OCI-M1 (cell line): ENCODE data around the gene HSD17B10.
"Not testable (repeated sequence)": the region's sequence is repeated elsewhere in the genome, so short reads cannot be mapped to it uniquely, and the experiment has no call there.

Experiments used
- DNase-seq: peaks from one replicate; lab custom pipeline; 2025; lab: John Stamatoyannopoulos, UW

The HSD17B10 gene

DNA sequence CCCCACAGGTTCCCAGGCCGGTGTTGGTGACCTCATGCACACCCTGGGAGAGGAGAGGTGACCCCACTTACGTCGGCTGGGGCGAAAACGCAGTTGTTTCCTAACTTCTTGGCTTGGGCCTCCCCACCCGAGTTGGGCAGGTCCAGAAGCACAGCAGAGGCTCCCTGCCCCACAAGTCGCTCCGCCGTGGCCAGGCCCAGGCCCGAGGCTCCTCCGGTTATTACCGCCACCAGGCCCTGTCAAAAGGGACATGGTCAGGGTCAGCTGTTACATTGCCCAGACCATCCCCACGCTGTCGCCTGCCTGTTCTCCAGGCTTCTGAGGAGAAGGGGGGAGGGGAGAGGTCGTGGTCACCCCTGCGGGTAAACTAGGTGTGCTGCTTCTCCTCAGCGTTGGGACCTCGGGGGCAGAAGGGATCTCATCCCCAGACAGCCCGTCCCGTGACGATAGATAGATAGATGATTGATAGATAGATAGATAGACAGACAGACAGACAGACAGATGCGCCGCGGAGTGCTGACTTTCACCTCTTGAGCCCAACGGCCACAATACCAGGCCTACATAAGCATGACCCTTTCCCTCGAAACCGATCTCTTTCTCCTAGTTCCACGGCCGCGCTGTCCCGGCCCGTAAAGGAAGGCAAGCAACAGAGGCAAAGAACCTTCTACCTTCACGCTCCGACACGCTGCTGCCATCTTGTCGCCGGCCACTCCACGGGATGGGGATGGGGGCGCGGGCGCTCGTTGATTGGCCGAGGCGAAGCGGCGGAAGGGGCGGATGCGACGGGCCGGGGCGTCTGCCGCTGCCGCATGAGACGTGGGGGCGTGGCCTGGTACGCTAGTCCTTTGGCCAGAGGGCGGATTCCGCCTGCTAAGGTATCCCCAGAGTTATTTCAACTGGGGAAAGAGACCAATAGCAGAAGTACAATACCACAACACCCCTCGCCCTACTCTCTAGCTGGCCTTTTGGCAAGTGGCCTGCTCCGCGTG is at the start of gene HSD17B10:
Gene HSD17B10 (minus strand): TSS at position 720 of the 989 bp plus-strand sequence. CDS start 25 bp downstream, at position 695.
- DNase-seq = peak; percentile 93

DNA sequence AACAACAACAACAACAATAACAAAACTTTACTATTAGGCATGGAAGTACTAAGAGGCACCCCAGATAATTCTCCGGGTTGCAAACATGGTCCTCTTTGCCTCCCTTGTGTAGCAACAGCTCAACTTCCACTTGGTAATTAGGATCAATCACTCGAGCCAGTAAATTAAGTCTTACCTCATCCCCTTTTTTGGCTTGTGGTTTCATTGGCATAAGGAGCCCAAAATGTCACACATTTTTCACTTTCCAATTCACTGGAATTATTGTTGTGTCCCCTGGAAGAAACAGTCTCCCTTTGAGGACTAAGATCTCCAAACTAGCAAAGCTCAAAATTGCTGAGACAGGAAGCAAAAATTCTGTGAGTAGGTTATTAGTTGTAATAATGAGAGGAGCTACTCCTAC is 49.2 kb upstream of the HSD17B10 start:
- DNase-seq = no peak

DNA sequence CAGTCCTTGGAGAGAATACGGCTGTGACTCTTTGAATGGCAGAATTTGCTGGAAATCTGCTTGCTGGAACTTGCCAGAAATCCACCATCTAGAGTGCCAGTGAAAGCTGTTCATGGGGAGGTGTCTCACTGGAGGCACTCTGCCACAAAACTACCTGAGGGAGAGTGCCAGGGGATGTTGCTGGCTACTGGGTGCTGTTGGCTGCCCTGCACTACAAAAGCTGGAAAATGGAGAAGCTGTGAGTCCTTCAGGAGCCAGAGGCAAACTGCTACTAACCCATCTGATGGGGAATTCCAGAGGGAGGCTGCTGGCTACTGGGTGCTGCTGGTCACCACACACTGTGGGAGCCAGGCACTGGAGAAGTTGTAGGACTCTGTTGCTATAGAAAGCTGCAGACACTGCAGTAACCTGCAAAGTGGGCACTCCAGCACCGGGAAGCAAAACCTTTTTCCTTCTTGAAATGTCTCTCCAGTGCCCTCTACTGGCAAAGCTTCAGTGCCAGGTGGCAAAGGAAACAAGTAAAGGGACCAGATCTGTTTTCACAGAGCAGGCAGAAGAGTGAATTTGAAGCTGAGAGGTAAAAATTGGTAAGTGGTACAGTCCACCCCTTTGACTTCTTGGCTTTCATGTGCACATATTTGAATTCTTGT is 47.8 kb upstream of the HSD17B10 start:
- DNase-seq = peak; percentile 75

DNA sequence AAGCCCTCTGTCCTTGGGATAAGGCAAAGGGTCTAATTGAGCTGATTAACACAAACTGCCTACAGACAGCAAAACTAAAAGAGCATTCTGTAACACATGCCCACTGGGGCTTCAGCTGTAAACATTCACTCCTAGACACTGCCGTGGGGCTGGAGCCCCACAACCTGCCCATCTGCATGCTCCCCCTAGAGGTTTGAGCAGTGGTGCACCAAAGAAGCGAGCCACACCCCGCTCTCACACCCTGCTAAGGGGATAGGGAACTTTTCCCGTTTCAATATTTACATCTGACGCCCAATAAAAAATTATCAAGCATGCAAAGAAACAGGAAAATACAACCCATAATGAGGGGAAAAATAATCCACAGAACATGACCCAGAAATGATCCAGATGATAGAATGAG is 46.9 kb upstream of the HSD17B10 start:
- peak; percentile 40 for DNase-seq

DNA sequence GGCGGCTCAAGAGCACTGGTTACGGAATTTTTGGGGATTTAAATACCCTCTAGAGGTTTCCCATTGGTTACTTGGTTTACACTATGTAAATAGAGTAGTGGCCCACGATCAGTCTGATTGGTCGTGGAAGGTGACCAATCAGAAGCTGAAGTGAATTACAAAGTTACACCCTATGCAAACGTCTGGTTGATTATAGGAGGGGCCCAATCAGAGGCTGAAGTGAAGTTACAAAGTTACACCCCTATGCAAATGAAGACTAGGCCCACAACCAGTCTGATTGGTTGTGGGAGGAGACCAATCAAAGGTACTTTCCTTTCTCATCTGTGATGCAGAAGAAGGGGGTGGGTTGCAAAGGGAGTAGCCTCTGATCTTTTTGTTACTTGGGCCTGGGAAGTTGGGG is 45.1 kb upstream of the HSD17B10 start:
- DNase-seq = peak; percentile 87

DNA sequence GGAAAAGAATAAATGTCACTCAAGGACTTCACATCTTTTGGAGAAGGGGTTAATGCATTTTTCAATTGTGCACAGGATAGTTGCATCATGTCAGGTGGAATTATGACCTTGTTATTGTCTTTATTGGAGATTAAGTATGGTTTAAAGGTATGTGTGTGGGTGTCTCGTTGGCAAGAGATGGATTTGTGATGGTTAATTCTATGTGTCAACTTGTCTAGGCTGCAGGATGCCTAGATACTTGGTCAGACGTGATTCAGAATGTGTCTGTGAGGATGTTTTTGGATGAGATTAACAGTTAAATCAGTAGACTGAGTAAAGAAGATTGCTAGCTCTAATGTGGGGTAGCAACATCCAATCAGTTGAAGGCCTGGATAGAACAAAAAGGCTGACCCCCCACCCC is 42.2 kb upstream of the HSD17B10 start:
- no peak for DNase-seq

DNA sequence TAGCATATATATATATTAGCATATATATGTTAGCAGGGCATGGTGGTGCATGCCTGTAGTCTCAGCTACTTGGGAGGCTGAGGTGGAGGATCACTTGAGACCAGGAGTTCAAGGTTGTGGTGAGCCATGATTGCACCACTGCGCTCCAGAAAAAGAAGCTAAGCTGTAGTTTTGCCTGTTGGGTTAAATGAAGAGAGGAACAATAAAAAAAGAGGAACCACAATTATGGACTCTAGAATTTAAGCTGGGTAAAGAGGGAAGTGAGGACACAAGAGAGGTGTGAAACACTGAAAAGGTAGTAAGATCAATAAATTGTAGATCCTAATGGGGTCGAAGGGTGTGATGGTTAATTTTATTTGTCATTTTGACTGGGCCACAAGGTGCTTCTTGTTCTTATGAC is 40.5 kb upstream of the HSD17B10 start:
- peak; percentile 47 for DNase-seq

DNA sequence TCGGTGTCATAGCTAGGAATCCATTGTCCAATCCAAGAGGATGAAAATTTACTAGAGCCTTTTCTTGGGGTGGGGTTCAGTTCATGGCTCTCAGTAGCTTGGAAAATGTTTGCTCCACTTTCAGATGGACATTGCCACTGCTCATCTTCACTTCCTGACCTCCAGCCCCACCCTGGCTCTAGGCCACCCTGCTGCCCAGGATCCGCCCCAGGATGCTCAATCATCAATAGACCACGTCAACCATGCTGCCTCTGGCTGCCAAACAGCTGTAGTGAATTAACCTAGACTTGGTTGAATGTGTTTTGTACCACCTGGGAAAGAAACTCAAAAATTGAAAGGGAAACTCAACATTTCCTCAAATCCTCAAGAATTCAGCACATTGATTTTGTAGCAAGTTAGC is 37.2 kb upstream of the HSD17B10 start:
- DNase-seq = no peak

DNA sequence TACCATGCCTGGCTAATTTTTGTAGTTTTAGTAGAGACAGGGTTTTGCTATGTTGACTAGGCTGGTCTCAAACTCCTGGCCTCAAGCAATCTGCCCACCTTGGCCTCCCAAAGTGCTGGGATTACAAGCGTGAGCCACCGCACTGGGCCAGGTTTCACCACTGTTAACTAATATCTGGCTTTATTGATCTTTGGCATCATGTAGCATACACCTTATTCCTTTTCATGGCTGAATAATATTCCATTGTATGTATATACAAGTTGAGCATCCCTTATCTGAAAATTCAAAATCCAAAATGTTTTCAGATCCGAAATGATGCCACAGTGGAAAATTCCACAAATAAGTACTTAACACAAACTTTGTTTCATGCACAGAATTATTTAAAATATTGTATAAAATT is 34.5 kb upstream of the HSD17B10 start:
- DNase-seq = not testable (repeated sequence)

DNA sequence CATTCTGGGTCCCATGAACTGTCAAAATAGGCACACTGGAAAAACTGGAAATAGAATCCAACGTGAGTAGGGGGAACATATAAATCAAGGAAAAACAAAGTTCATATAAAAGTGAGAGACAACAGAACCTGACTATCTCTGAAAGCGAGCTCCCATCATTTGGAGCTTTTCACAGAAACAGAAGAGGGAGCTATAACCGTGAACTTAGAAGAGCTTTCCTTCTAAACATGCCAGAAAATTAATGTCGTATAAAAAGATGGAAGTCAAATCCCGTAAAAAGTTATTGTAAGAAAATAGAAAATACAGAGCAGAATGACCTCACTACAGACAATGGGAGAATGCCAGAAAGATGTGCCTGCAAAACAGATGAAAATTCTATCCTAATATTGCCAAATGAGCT is 23.9 kb upstream of the HSD17B10 start:
- DNase-seq = peak; percentile 5

DNA sequence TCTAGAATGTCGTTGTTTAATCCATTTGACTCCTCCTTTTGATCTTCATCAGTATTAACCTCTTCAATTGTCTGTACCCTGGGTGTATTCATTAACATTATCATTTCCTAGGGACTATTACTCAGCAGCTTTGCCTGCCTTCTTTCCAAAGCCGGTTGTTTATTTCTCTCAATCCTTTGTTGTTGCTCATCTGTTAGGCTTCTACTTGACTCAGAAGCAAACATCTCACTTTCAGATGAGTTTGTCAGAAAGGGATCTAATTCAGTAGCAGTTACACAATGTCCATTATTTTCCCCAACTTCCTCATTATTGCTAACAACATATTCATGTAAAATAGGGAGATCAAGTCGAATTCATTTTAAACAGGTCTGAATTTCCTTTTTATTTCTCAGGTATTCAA is 22.1 kb upstream of the HSD17B10 start:
- DNase-seq = no peak

DNA sequence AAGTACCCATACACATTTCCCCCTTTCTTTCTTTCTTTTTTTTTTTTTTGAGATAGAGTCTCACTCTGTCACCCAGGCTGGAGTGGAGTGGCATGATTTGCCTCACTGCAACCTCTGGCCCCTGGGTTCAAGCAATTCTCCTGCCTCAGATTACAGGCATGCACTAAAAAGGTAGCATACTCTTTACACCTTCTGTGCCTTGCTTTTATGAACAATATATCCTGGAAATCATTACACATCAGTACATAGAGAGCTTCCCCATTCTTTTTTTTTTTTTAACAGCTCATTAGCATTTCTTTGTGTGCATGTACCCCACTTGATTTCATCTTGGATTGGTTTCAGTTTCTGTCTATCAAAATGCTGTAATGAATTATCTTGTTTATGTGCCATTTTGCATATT is 18.6 kb upstream of the HSD17B10 start:
- peak; percentile 14 for DNase-seq

DNA sequence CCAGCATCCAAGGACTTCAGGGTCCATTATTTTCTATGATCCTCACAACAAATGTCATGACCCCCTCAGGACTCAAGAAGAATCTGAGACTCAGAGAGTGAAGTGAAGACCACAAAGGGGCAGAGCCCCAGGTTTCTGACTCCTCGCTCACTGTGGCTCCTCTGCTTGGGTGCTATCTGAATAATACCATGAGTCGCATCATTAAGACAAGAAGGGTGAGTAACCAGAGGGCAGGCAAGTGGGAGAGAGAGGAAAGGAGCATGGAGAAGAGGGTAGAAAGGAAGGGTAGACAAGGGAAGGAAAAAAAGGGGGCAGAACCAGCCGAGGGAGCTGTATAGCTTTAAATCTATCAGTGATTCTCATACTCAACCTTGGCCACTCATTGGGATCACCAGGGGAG is 15.5 kb upstream of the HSD17B10 start:
- DNase-seq = no peak

DNA sequence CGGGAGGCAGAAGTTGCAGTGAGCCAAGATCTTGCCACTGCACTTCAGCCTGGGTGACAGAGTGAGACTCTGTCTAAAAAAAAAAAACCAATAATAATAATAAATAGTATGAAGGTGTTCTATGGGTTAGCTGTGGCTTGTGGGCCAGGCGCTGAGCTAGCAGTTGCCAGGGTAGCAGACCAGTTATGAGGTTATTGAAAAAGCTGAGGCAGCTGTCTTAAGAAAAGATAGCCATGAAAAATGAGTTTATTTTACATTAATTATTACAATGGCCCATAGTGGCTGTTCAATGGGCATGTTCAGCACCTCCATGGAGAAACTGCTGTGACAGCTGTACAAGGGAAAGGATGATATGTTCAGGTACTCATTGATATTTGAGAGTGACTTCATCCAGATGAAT is 13.3 kb upstream of the HSD17B10 start:
- no peak for DNase-seq

DNA sequence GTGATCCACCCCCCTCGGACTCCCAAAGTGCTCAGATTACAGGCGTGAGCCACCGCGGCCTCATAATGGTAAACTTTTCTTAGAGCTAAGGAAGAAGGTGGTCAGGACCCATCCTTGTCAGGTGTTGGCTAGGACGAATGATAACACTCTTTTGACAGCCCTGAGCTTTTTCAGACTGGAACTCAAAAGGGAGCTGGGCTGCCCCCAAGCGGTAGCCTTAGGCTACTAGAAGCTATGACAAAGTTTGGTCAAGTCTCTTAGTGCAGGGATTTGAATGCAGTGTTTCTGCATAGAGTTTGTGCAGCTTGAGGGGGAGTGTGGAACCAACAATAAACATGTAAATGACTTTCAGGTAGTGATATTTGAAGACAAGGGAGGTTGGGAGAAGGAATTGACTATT is 11.8 kb upstream of the HSD17B10 start:
- peak; percentile 62 for DNase-seq

DNA sequence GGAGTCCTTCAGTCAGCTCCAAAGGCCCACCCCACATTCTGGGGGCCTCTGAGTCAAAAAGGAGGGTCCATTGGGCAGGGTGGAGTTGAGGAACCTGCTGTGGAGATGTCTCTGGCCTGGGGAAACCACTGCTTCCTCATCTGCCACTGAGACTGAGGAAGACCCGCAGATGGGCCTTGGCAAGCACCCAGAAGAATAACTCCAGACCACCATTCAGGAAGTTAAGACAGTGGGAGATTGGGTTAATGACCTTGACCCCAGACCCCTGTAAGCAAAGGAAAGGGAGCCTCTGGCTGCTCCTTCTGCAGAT is 8.1 kb upstream of the HSD17B10 start:
- peak; percentile 1 for DNase-seq

DNA sequence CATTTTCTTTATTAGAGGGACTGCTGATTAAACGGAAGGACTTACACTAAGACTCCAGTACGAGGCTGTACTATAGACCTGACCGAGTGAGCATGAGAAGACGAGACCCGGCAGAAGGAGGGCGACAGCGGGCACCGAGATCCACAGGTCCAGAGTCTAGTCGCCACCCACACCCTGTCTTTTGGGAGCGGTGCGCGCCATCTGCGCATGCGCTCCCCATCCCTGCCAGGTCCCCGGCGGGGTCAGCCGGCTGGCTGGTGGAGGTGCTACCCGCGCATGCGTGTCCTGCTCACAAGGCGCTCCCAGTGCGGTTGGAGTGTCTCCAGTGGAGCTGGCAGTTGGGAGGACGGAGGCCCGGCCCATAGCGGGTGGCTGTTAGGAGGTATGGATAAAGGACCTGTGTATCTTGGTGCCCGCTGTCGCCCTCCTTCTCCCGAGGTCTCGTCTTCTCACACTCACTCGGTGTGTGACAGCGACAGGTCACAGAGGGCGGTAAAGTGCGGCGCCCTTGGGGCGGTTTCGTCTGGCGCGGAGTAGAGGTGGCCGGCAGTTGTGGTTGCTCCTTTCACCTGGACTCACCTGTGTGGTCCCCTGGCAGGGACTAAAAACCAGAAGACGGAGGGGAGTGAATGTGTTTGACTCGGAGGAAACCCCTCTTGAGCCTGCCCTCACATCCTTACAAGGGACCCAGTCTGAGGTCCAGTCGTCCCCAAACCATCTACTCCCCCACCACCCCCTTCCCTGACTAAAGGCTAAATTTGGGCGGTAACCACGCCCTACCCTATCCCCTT is 7.6 kb upstream of the HSD17B10 start:
- DNase-seq = no peak

DNA sequence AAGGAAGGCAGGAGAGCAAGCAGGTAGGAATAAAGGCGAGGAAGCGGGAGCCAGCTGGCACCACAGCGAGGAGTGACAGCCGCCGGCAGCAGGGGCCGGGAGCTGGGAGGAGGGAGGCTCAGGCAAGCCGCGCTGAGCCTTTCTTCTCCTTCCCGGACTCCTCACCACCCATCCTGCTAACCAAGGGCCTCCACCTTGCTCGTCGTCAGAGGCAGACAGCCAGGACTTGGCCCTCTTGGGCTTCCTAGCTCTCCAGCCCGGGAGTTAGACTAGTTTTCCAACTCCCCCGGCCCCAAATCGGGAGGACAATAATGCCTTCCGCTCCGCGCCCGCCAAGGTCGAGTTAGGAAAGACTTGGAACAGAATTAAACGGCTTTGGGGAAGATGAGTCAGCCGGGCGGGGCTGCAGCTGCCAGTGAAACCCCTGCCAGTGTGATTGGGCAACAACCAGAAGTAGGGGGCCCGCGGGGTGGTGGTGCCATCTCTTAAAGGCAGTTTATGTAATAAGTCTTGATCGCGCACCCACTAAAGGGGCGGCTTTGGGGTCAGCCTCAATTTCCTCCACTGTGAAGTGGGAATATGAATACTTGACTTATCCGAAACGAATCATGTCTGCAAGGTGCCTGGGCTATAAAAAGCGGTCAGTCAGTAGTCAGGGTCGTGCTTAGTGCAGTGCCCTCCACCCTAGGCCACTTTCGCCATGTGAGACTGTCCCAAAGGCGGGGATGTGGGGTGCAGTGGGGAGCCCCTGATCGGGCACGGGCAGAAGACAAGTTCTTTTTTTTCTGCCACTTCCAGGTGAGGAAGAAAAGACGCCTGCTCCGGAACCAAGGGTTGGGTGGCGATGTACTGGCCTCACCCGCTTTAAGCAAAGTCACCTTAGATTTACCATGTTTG is 6.7 kb upstream of the HSD17B10 start:
- no peak for DNase-seq

DNA sequence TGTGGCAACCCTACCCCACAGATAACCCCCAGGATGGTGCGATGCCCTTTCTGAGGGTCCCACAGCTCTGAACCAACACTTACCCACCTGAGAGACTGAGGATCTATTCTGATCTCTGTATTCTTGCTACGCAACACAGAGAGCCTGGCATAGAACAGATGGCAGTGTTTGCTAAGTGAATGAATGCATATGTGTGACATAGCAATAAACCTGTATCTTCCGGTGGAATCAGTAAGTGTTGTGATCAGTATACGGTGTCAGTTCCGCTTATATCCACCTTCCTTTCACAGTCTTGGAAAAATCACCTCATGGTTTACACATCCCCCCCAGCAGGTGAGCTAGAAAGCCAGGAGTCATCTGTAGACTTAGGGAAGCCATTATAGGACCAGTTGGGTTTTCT is 5.9 kb upstream of the HSD17B10 start:
- no peak for DNase-seq

DNA sequence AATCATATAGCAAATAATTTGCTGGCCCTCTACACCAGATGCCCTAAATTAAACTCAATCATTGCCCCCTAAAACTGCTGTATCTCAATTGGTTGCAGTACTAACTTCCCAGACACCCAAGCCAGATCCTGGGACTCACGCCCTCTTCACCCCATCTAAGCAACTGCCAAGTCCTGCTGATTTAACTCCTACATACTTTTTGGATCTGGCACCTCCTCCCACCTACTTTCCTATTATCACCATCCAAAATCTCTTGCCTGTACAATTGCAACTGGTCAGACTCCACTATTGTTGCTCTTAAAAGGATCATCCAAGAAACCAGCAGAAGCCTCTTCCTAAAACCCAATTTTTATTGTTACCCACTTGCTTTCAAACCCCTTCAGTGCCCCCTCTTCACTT is 4.7 kb upstream of the HSD17B10 start:
- DNase-seq = no peak

DNA sequence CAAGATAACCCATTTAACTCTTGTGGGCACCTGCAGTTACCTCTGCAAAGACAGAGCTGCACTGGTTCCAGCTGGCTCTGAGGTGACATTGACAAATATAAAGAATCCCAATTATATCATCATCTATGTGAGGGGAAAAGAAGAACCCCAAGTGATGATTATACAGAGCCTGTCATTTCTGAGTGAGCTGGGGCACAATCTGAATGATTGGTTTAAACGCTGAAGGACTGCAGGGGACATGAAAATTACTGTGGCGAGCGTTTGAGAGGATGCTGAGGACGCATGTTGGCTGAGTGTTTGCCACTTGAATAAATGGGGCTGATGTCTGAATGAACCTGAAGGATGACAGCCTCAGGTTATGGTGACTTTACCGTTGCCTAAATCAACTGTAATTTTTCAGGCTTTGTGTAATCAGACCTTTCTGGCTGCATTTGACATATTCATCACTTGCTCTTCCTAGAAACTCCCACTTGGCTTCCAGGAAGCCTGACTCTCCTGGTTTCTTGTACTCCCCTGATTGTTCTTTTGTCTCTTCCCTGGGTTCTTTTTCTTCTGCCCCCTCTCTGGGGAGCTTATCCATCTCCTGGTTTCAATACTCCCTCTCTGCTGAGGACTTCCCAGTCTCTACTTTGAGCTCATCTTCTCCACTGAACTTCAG is 4.1 kb upstream of the HSD17B10 start:
- DNase-seq = peak; percentile 16
